CD4-positive, alpha-beta T cell treated with Interleukin-4 for 1 hour (primary cell): Measurements from ENCODE around the gene TIAL1.
A peak's percentile ranks its signal among the peaks of the same experiment; 100 is the strongest.
"Not testable (repeated sequence)": the region's sequence is repeated elsewhere in the genome, so short reads cannot be mapped to it uniquely, and the experiment has no call there.

Source experiments
- DNase-seq, 2 donors: peaks; one replicate each; pipeline ENCODE4 v3.0.0-alpha.2; 2020 to 2022

TIAL1 gene

GRCh38 chr10:119611433-119611832 is 14.7 kb upstream of the TIAL1 start:
- no peak for DNase-seq

- DNase-seq, result no peak
Measured at GRCh38 chr10:119609516-119609915, 12.8 kb upstream of the TIAL1 start.

- peak; percentile 26 to 40 for DNase-seq
Measured at GRCh38 chr10:119608316-119609155, 11.8 kb upstream of the TIAL1 start.

GRCh38 chr10:119604468-119604867 is 7.7 kb upstream of the TIAL1 start:
- no peak for DNase-seq

- DNase-seq, result peak in 1 of 2 donors; percentile 48
Measured at GRCh38 chr10:119602241-119603095, 5.7 kb upstream of the TIAL1 start.

GRCh38 chr10:119598397-119598796 is 1.6 kb upstream of the TIAL1 start:
- DNase-seq, result no peak

- DNase-seq, result no peak
Measured at GRCh38 chr10:119597405-119598186, 832 bp upstream of the TIAL1 start.

GRCh38 chr10:119595676-119596515 is 868 bp downstream of the TIAL1 start:
- peak; percentile 37 to 48 for DNase-seq

- no peak for DNase-seq
Measured at GRCh38 chr10:119595134-119595675, 1.6 kb downstream of the TIAL1 start.

- no peak for DNase-seq
Measured at GRCh38 chr10:119588071-119588470, 8.7 kb downstream of the TIAL1 start.

GRCh38 chr10:119578355-119578754 is 18.4 kb downstream of the TIAL1 start:
- no peak for DNase-seq

- DNase-seq, result peak in 1 of 2 donors; percentile 39
Measured at GRCh38 chr10:119575991-119576390, 20.8 kb downstream of the TIAL1 start.

- peak; percentile 24 to 67 for DNase-seq
Measured at GRCh38 chr10:119575506-119575905, 21.3 kb downstream of the TIAL1 start.

- no peak for DNase-seq
Measured at GRCh38 chr10:119567978-119568377, 28.8 kb downstream of the TIAL1 start.

GRCh38 chr10:119562097-119562496 is 34.7 kb downstream of the TIAL1 start:
- no peak for DNase-seq

- not testable (repeated sequence) for DNase-seq
Measured at GRCh38 chr10:119559511-119559910, 37.3 kb downstream of the TIAL1 start.

- not testable (repeated sequence) for DNase-seq
Measured at GRCh38 chr10:119556081-119556480, 40.7 kb downstream of the TIAL1 start.

- DNase-seq, result no peak
Measured at GRCh38 chr10:119555178-119555784, 41.5 kb downstream of the TIAL1 start.

GRCh38 chr10:119550827-119551226 is 45.9 kb downstream of the TIAL1 start:
- no peak for DNase-seq

GRCh38 chr10:119549247-119549999 is 47.3 kb downstream of the TIAL1 start:
- DNase-seq, result no peak
